ENCODE measurements around the gene PGAP6. TPM values are rescaled to one million over a fixed set of nuclear protein-coding genes. Genes with fewer than 3 reads are reported as not detected.

The PGAP6 gene
- total RNA-seq, 1 donor from 2014 or later = 80.5 TPM

Other genes starting within 250 kb of the PGAP6 start
- gene NPRL3, start 243.3 kb downstream of the PGAP6 start, total RNA-seq = 23.5 and 29.0 TPM in 2 replicates
- not detected in 2 replicates for gene HBZ, start 229.3 kb downstream of the PGAP6 start, total RNA-seq
- gene HBM, start 216.0 kb downstream of the PGAP6 start, total RNA-seq = not detected in 2 replicates
- gene HBA2, start 209.1 kb downstream of the PGAP6 start, total RNA-seq = 1.4 TPM in 1 of 2 replicates, not detected in the other
- 1.6 TPM in 1 of 2 replicates, not detected in the other for gene HBA1, start 205.3 kb downstream of the PGAP6 start, total RNA-seq
- gene HBQ1, start 201.5 kb downstream of the PGAP6 start, total RNA-seq = 2.7 and 4.7 TPM in 2 replicates
- gene LUC7L, start 152.5 kb downstream of the PGAP6 start, total RNA-seq = 70.2 and 74.1 TPM in 2 replicates
- 70.8 and 88.7 TPM in 2 replicates for gene FAM234A, start 147.2 kb downstream of the PGAP6 start, total RNA-seq
- 2.7 and 2.8 TPM in 2 replicates for gene RGS11, start 106.0 kb downstream of the PGAP6 start, total RNA-seq
- gene ARHGDIG, start 101.4 kb downstream of the PGAP6 start, total RNA-seq = 3.3 and 5.0 TPM in 2 replicates
- 1.2 and 1.5 TPM in 2 replicates for gene PDIA2, start 98.8 kb downstream of the PGAP6 start, total RNA-seq
- gene AXIN1, start 29.3 kb downstream of the PGAP6 start, total RNA-seq = 27.0 and 28.8 TPM in 2 replicates
- gene MRPL28, start 11.4 kb downstream of the PGAP6 start, total RNA-seq = 89.2 and 95.8 TPM in 2 replicates
- gene NME4, start 15.2 kb upstream of the PGAP6 start, total RNA-seq = 268 and 275 TPM in 2 replicates
- 13.4 and 17.4 TPM in 2 replicates for gene DECR2, start 19.9 kb upstream of the PGAP6 start, total RNA-seq
- gene RAB11FIP3, start 43.7 kb upstream of the PGAP6 start, total RNA-seq = 21.0 and 21.2 TPM in 2 replicates
- gene CAPN15, start 145.7 kb upstream of the PGAP6 start, total RNA-seq = 33.6 and 38.7 TPM in 2 replicates
- gene PRR35, start 178.4 kb upstream of the PGAP6 start, total RNA-seq = 0.09 TPM in 1 of 2 replicates, not detected in the other
- gene NHLRC4, start 185.0 kb upstream of the PGAP6 start, total RNA-seq = 0.50 and 0.73 TPM in 2 replicates
- gene PIGQ, start 188.0 kb upstream of the PGAP6 start, total RNA-seq = 22.2 and 22.4 TPM in 2 replicates
- gene RAB40C, start 208.1 kb upstream of the PGAP6 start, total RNA-seq = 12.6 and 13.0 TPM in 2 replicates
- gene WFIKKN1, start 249.0 kb upstream of the PGAP6 start, total RNA-seq = 0.43 and 0.89 TPM in 2 replicates

Data from astrocyte (in vitro differentiated cells and primary cell).